Mesodermal cell (in vitro differentiated cells): ENCODE data around the gene SMC3.
"Not testable (repeated sequence)": the region's sequence is repeated elsewhere in the genome, so short reads cannot be mapped to it uniquely, and the experiment has no call there.

ENCODE experiments used
- H3K27ac ChIP-seq: 2 replicates; pipeline ENCODE4 v1.7.0; 2013; ENCODE audit warnings: mild to moderate bottlenecking, low read depth, low read length, moderate library complexity; ENCODE audit not compliant: severe bottlenecking
- H3K36me3 ChIP-seq: 2 replicates; pipeline ENCODE4 v1.7.1; 2013; ENCODE audit warnings: mild to moderate bottlenecking, low read length, moderate library complexity; ENCODE audit not compliant: control insufficient read depth, insufficient read depth
- H3K4me1 ChIP-seq: one replicate; pipeline ENCODE4 v1.7.1; 2013; ENCODE audit warnings: mild to moderate bottlenecking, low read length; ENCODE audit not compliant: insufficient read depth, control insufficient read depth, poor library complexity, severe bottlenecking
- H3K4me3 ChIP-seq: 2 replicates; pipeline ENCODE4 v1.7.0; 2013; ENCODE audit warnings: low read length, control low read depth, mild to moderate bottlenecking; ENCODE audit not compliant: insufficient read depth, poor library complexity, severe bottlenecking; ENCODE audit errors: extremely low read depth
- H3K9me3 ChIP-seq: 2 replicates; pipeline ENCODE4 v1.7.1; 2013; ENCODE audit warnings: mild to moderate bottlenecking, low read length, moderate library complexity; ENCODE audit not compliant: control insufficient read depth
- WGBS, 2 experiments: methylation state at CpG; one replicate each; pipeline ENCODE4 v1.1.5; 2013; ENCODE audit warnings: missing lambda C conversion rate in 2 of 2; ENCODE audit not compliant: insufficient coverage in 2 of 2; 5-methylcytosine and 5-hydroxymethylcytosine counted together

SMC3 gene

GRCh38 chr10:110613341-110613995, 46.0 kb downstream of the SMC3 start:
- Histone ChIP-seq H3K9me3 (no peaks in the 10 kb centered on the region), H3K4me1 (no peaks in the 10 kb centered on the region), H3K27ac (no peak overlapping the region), H3K36me3 (no peaks in the 10 kb centered on the region), H3K4me3 (no peak overlapping the region)
- WGBS, 2 experiments, result 92 to 94% methylated on average over 6 to 8 of the region's 8 CpGs

- Histone ChIP-seq H3K36me3 (no peaks in the 10 kb centered on the region), H3K27ac (no peak overlapping the region), H3K4me3 (no peak overlapping the region), H3K4me1 (no peaks in the 10 kb centered on the region), H3K9me3 (no peaks in the 10 kb centered on the region)
- 94 to 95% methylated on average over 4 to 6 of the region's 9 CpGs for WGBS, 2 experiments
These were observed 46.6 kb downstream of the SMC3 start for GRCh38 chr10:110613996-110614495.

- WGBS, 2 experiments, result 73 to 100% methylated on average over 2 of the region's 2 CpGs
- Histone ChIP-seq H3K9me3 (no peaks in the 10 kb centered on the region), H3K4me3 (no peak overlapping the region), H3K4me1 (no peaks in the 10 kb centered on the region), H3K36me3 (no peaks in the 10 kb centered on the region), H3K27ac (no peak overlapping the region)
These were observed 47.7 kb downstream of the SMC3 start for GRCh38 chr10:110615057-110615747.

GRCh38 chr10:110616493-110617033, 49.1 kb downstream of the SMC3 start:
- H3K9me3 ChIP-seq, result no peaks in the 10 kb centered on the region
- no peak overlapping the region for H3K4me3 ChIP-seq
- no peaks in the 10 kb centered on the region for H3K4me1 ChIP-seq
- H3K27ac ChIP-seq, result no peak overlapping the region
- H3K36me3 ChIP-seq, result no peaks in the 10 kb centered on the region
- WGBS, 2 experiments, result 92% methylated on average over 2 of the region's 5 CpGs; no CpG with 5 or more reads in 1 of the 2 experiments

- Histone ChIP-seq H3K4me1 (no peaks in the 10 kb centered on the region), H3K27ac (no peak overlapping the region), H3K9me3 (no peaks in the 10 kb centered on the region), H3K36me3 (no peaks in the 10 kb centered on the region), H3K4me3 (no peak overlapping the region)
- WGBS, 2 experiments, result 84 to 96% methylated on average over 3 to 5 of the region's 7 CpGs
These were observed 50.1 kb downstream of the SMC3 start for GRCh38 chr10:110617425-110618229.

- 60 to 90% methylated on average over 1 to 3 of the region's 5 CpGs for WGBS, 2 experiments
- H3K27ac ChIP-seq, result no peak overlapping the region
These were observed 50.7 kb downstream of the SMC3 start for GRCh38 chr10:110618230-110618610.

GRCh38 chr10:110619514-110620397, 52.3 kb downstream of the SMC3 start:
- no peaks in the 10 kb centered on the region for H3K36me3 ChIP-seq
- no peaks in the 10 kb centered on the region for H3K4me1 ChIP-seq
- no peaks in the 10 kb centered on the region for H3K9me3 ChIP-seq
- no peak overlapping the region for H3K4me3 ChIP-seq
- no peak overlapping the region for H3K27ac ChIP-seq
- WGBS, 2 experiments, result 78 to 80% methylated on average over 1 to 3 of the region's 3 CpGs

More at GRCh38 chr10:110618230-110618610, 50.7 kb downstream of the SMC3 start:
- Histone ChIP-seq H3K4me3 (no peak overlapping the region), H3K9me3 (no peaks in the 10 kb centered on the region), H3K36me3 (no peaks in the 10 kb centered on the region), H3K4me1 (no peaks in the 10 kb centered on the region)

GRCh38 chr10:110620398-110620719, 52.9 kb downstream of the SMC3 start:
- Histone ChIP-seq H3K4me3 (no peak overlapping the region), H3K36me3 (no peaks in the 10 kb centered on the region), H3K9me3 (no peaks in the 10 kb centered on the region), H3K4me1 (no peaks in the 10 kb centered on the region), H3K27ac (no peak overlapping the region)
- WGBS, 2 experiments, result no CpG with 5 or more reads among the region's 2 CpGs

- H3K4me1 ChIP-seq, H3K27ac ChIP-seq, H3K4me3 ChIP-seq, H3K36me3 ChIP-seq, H3K9me3 ChIP-seq: not testable (repeated sequence)
- WGBS, 2 experiments, result 100% methylated on average over 1 of the region's 4 CpGs; no CpG with 5 or more reads in 1 of the 2 experiments
These were observed 55.8 kb downstream of the SMC3 start for GRCh38 chr10:110623316-110623715.

GRCh38 chr10:110625356-110625894, 57.9 kb downstream of the SMC3 start:
- WGBS, 2 experiments, result 85 to 86% methylated on average over 4 to 6 of the region's 6 CpGs
- H3K4me1 ChIP-seq, result peaks cover 12% of the 10 kb centered on the region
- no peak overlapping the region for H3K4me3 ChIP-seq
- no peak overlapping the region for H3K27ac ChIP-seq
- H3K9me3 ChIP-seq, result no peaks in the 10 kb centered on the region
- no peaks in the 10 kb centered on the region for H3K36me3 ChIP-seq
